HL-60 (cell line): Measurements from ENCODE around the gene ZNRF3.

Source experiments
- DNase-seq, 2 experiments: peaks; one replicate each; pipeline ENCODE4 v3.0.0-alpha.2; 2010 to 2020; ENCODE audit warnings: low read depth in 1 of 2, low spot score in 1 of 2
- H3K27ac ChIP-seq: fragments of 250-450 bp; sonication (Bioruptor Pico); replicated peaks from 2 replicates; pipeline ENCODE4 v1.5.1; 2020; ENCODE audit warnings: mild to moderate bottlenecking, moderate library complexity
- H3K27me3 ChIP-seq: fragments of 250-450 bp; sonication (Bioruptor Pico); 2 replicates; pipeline ENCODE4 v1.5.1; 2021; ENCODE audit warnings: mild to moderate bottlenecking, moderate library complexity; ENCODE audit not compliant: insufficient read depth, poor library complexity, severe bottlenecking
- H3K4me3 ChIP-seq: replicated peaks from 2 replicates; pipeline ENCODE4 v1.5.1; 2011; ENCODE audit warnings: mild to moderate bottlenecking, control low read depth, low read length; ENCODE audit not compliant: insufficient read depth
- GABPA ChIP-seq: IDR thresholded peaks from 2 replicates; pipeline ENCODE4 v1.6.1; 2012; ENCODE audit warnings: low read depth
- POLR2AphosphoS5 ChIP-seq: IDR thresholded peaks from 2 replicates; pipeline ENCODE4 v1.6.1; 2012; ENCODE audit warnings: low read depth
- REST ChIP-seq: IDR thresholded peaks from 2 replicates; pipeline ENCODE4 v1.6.1; 2012; ENCODE audit warnings: low read depth; ENCODE audit not compliant: insufficient replicate concordance
- SPI1 ChIP-seq: IDR thresholded peaks from 2 replicates; pipeline ENCODE4 v1.6.1; 2012; ENCODE audit warnings: low read depth, mild to moderate bottlenecking, borderline replicate concordance
- TF ChIP-seq, protein P1 (sequence below): IDR thresholded peaks from one replicate; pipeline ENCODE4 v1.5.1; 2011; ENCODE audit warnings: low read length, control low read depth, inconsistent platforms; ENCODE audit not compliant: insufficient read depth

The ZNRF3 gene

DNA sequence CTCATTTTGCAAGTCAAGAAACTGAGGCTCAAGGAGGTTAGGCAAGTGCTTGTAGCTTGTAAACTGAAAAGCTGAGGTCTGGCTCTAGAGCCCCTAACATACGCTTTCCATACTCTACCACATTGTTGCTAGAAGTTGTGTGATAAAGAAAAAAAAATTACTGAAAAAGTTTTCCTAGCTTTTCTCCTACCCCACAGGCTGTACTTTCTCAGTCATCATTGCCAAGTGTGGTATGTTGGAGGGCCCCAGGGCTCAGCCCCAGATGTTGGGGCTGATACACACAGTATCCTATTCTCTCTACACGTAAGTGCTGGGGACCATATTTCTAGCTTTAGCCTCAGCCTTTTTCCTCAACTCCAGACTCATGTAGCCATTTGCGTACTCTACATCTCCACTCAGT lies 205.4 kb downstream of the ZNRF3 start:
- no peaks in the 10 kb centered on the region for H3K27me3 ChIP-seq
- H3K4me3 ChIP-seq = no peak overlapping the region
- TF ChIP-seq SPI1 (no peak), POLR2AphosphoS5 (no peak), GABPA (no peak)
- TF ChIP-seq, protein P1, sequence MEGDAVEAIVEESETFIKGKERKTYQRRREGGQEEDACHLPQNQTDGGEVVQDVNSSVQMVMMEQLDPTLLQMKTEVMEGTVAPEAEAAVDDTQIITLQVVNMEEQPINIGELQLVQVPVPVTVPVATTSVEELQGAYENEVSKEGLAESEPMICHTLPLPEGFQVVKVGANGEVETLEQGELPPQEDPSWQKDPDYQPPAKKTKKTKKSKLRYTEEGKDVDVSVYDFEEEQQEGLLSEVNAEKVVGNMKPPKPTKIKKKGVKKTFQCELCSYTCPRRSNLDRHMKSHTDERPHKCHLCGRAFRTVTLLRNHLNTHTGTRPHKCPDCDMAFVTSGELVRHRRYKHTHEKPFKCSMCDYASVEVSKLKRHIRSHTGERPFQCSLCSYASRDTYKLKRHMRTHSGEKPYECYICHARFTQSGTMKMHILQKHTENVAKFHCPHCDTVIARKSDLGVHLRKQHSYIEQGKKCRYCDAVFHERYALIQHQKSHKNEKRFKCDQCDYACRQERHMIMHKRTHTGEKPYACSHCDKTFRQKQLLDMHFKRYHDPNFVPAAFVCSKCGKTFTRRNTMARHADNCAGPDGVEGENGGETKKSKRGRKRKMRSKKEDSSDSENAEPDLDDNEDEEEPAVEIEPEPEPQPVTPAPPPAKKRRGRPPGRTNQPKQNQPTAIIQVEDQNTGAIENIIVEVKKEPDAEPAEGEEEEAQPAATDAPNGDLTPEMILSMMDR = no peak
- no peak for DNase-seq
- H3K27ac ChIP-seq = no peak overlapping the region

DNA sequence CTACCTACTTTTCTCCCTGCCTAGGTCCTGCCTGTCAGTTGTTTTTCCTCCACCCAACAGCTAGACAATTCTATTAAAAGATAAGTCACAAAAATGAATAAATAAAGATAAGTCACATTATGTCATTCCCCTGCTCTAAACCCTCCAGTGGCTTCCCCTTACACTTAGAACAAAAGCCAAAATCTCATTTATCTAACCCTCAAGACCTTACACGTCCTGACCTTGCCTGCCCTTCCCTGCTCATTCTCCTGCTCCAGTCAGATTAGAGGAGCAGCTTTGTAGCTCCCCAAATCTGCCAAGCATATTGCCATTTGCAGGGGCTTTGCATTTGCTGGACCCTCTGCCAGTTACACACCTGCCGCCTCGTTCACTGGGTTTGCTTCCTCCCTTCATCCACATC lies 206.1 kb downstream of the ZNRF3 start:
- TF ChIP-seq POLR2AphosphoS5 = no peak
- TF ChIP-seq REST = no peak
- Histone ChIP-seq H3K27ac (no peak overlapping the region), H3K4me3 (no peak overlapping the region), H3K27me3 (no peaks in the 10 kb centered on the region)
- no peak for DNase-seq

- no peak for TF ChIP-seq REST
- TF ChIP-seq SPI1 = no peak
- TF ChIP-seq, protein P1 = no peak
- TF ChIP-seq GABPA = no peak
- TF ChIP-seq POLR2AphosphoS5 = no peak
- Histone ChIP-seq H3K4me3 (no peak overlapping the region), H3K27ac (no peak overlapping the region), H3K27me3 (no peaks in the 10 kb centered on the region)
- no peak for DNase-seq
Observed at GRCh38 chr22:29090039-29090438, 206.7 kb downstream of the ZNRF3 start.

- DNase-seq = no peak
- TF ChIP-seq GABPA = no peak
- no peak for TF ChIP-seq REST
- TF ChIP-seq SPI1 = no peak
- TF ChIP-seq POLR2AphosphoS5 = no peak
- TF ChIP-seq, protein P1 = no peak
Observed at GRCh38 chr22:29092243-29092642, 208.9 kb downstream of the ZNRF3 start.

More at GRCh38 chr22:29092243-29092642, 208.9 kb downstream of the ZNRF3 start:
- no peaks in the 10 kb centered on the region for H3K27me3 ChIP-seq
- H3K4me3 ChIP-seq = no peak overlapping the region
- no peak overlapping the region for H3K27ac ChIP-seq
